Naive thymus-derived CD4-positive, alpha-beta T cell (primary cell): Measurements from ENCODE around the gene ZNF765. TPM values are rescaled to one million over a fixed set of nuclear protein-coding genes. Genes with fewer than 3 reads are reported as not detected.
"Not testable (repeated sequence)": the region's sequence is repeated elsewhere in the genome, so short reads cannot be mapped to it uniquely, and the experiment has no call there.

Experiments used
- ATAC-seq: fragments of 150-1000 bp; cut with Tn5 transposase; 2 replicates; pipeline ENCODE4 v1.10.0; 2021; ENCODE audit warnings: mild to moderate bottlenecking, moderate library complexity
- CTCF ChIA-PET: fragments of 350-600 bp; sonication (Branson Sonifier 250); formaldehyde crosslinking; loops from one replicate; lab custom pipeline; 2021; ENCODE audit warnings: antibody characterized with exemption; lab: Charles Lee
- POLR2A ChIA-PET: fragments of 350-600 bp; sonication (Branson Sonifier 250); formaldehyde crosslinking; loops from one replicate; lab custom pipeline; 2021; ENCODE audit warnings: antibody characterized with exemption, inconsistent platforms; lab: Charles Lee
- DNase-seq, 9 donors: peaks; one replicate each; pipeline versions ENCODE4 v3.0.0 to v3.0.0-alpha.2; 2020 to 2022; ENCODE audit warnings: mixed read lengths in 1 of 9
- H3K27ac ChIP-seq: one replicate; pipeline ENCODE4 v1.7.0; 2013; ENCODE audit warnings: mild to moderate bottlenecking, low read depth, low read length, moderate library complexity
- H3K27me3 ChIP-seq, 2 donors: one replicate each; pipeline ENCODE4 v1.7.0; 2013; ENCODE audit warnings: low read length in 2 of 2, mild to moderate bottlenecking in 2 of 2, moderate library complexity in 2 of 2; ENCODE audit not compliant: control insufficient read depth in 2 of 2, insufficient read depth in 2 of 2
- H3K36me3 ChIP-seq, 3 experiments: 1 replicate in 2 of 3; 2 replicates in 1 of 3; pipeline ENCODE4 v1.7.0; 2013; ENCODE audit warnings: low read length in 3 of 3, mild to moderate bottlenecking in 3 of 3, moderate library complexity in 1 of 3; ENCODE audit not compliant: insufficient read depth in 3 of 3, control insufficient read depth in 2 of 3
- H3K4me1 ChIP-seq, 2 donors: one replicate each; pipeline ENCODE4 v1.7.0; 2013; ENCODE audit warnings: low read length in 2 of 2, mild to moderate bottlenecking in 2 of 2, moderate library complexity in 1 of 2; ENCODE audit not compliant: control insufficient read depth in 2 of 2, insufficient read depth in 2 of 2
- H3K4me3 ChIP-seq: 2 replicates; pipeline ENCODE4 v1.7.0; 2013; ENCODE audit warnings: mild to moderate bottlenecking, low read length
- H3K9me3 ChIP-seq, 3 experiments: 1 replicate in 2 of 3; 2 replicates in 1 of 3; pipeline ENCODE4 v1.7.0; 2013; ENCODE audit warnings: low read length in 3 of 3; ENCODE audit not compliant: control insufficient read depth in 2 of 3
- H3K27ac Mint-ChIP-seq, 9 donors: one replicate each; pipeline ENCODE4 v1.8.0; 2020 to 2022; ENCODE audit warnings: mixed read lengths in 9 of 9, mild to moderate bottlenecking in 8 of 9, moderate library complexity in 5 of 9, inconsistent platforms in 2 of 9
- H3K27me3 Mint-ChIP-seq, 5 donors: one replicate each; pipeline ENCODE4 v1.8.0; 2021 to 2022; ENCODE audit warnings: mixed read lengths in 5 of 5, mild to moderate bottlenecking in 1 of 5
- H3K36me3 Mint-ChIP-seq, 5 donors: one replicate each; pipeline ENCODE4 v1.8.0; 2020 to 2022; ENCODE audit warnings: mixed read lengths in 5 of 5, mild to moderate bottlenecking in 3 of 5, inconsistent platforms in 1 of 5
- H3K4me1 Mint-ChIP-seq, 7 donors: one replicate each; pipeline ENCODE4 v1.8.0; 2020 to 2022; ENCODE audit warnings: mixed read lengths in 7 of 7, mild to moderate bottlenecking in 3 of 7, inconsistent platforms in 1 of 7
- H3K4me3 Mint-ChIP-seq, 10 donors: one replicate each; pipeline ENCODE4 v1.8.0; 2020 to 2022; ENCODE audit warnings: mild to moderate bottlenecking in 10 of 10, mixed read lengths in 10 of 10, moderate library complexity in 6 of 10, inconsistent platforms in 2 of 10
- H3K9me3 Mint-ChIP-seq, 11 donors: one replicate each; pipeline ENCODE4 v1.8.0; 2020 to 2022; ENCODE audit warnings: mixed read lengths in 11 of 11, mild to moderate bottlenecking in 4 of 11, inconsistent platforms in 1 of 11, moderate library complexity in 1 of 11
- intact Hi-C, 2 donors: fragments of 100-400 bp; cut with micrococcal nuclease; formaldehyde crosslinking; loops; one replicate each; pipeline ENCODE4 v1.15.1; 2023
- polyA plus RNA-seq, 2 donors: library from polyadenylated mRNA; unstranded; fragments of 300-500 nt; fragmentation: Illumina TruSeq; gene quantifications; one replicate each; pipeline ENCODE4 v1.2.3, GENCODE V29; 2021
- total RNA-seq, 6 experiments: library from RNA in 5 of 6; stranded (reverse) in 5 of 6; gene quantifications; 1 replicate in 5 of 6; 2 replicates in 1 of 6; pipeline ENCODE4 v1.2.3 and lab custom pipeline; 2021 to 2026

Gene ZNF765
- total and polyA plus RNA-seq, 7 experiments from 2014 or later = 5.1 to 19.5 (median 11.4) TPM

DNA sequence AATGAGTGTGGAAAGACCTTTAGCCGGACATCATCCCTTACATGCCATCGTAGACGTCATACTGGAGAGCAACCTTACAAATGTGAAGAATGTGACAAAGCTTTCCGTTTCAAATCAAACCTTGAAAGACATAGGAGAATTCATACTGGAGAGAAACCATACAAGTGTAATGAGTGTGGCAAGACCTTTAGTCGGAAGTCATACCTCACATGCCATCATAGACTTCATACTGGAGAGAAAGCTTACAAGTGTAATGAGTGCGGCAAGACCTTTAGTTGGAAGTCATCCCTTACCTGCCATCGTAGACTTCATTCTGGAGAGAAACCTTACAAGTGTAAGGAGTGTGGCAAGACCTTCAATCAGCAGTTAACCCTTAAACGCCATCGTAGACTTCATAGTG is 60.9 kb downstream of the ZNF765 start:
- Histone ChIP-seq H3K4me1 (no peaks in the 10 kb centered on the region), H3K9me3 (peaks cover 13 to 88% (median 37%) of the 10 kb centered on the region in 3 experiments), H3K27me3 (no peaks in the 10 kb centered on the region), H3K27ac (no peak overlapping the region), H3K36me3 (peaks cover 16 to 46% (median 22%) of the 10 kb centered on the region in 3 experiments), H3K4me3 (peak overlapping the region; percentile 6)
- DNase-seq = no peak
- ChIA-PET CTCF (no interaction called here), POLR2A (no interaction called here)
- no peak for ATAC-seq
- Mint-ChIP-seq H3K27me3 (no peaks in the 10 kb centered on the region), H3K27ac (no peak overlapping the region), H3K4me1 (no peaks in the 10 kb centered on the region), H3K36me3 (peaks cover 43 to 82% (median 59%) of the 10 kb centered on the region in 5 donors), H3K4me3 (no peak overlapping the region), H3K9me3 (peaks cover 17 to 98% (median 81%) of the 10 kb centered on the region in 11 donors)
- intact Hi-C loops = no loop called here

- peaks cover 22 to 58% (median 47%) of the 10 kb centered on the region in 5 donors for H3K36me3 Mint-ChIP-seq
These were observed 65.3 kb downstream of the ZNF765 start for GRCh38 chr19:53460131-53460721.

GRCh38 chr19:53461866-53462265 is 66.9 kb downstream of the ZNF765 start:
- DNase-seq (no peak), ATAC-seq (no peak)
- peaks cover 0 to 49% (median 11%) of the 10 kb centered on the region in 3 experiments for H3K9me3 ChIP-seq
- Mint-ChIP-seq H3K27ac (no peak overlapping the region), H3K4me3 (no peak overlapping the region), H3K9me3 (peaks cover 5 to 85% (median 55%) of the 10 kb centered on the region in 11 donors), H3K36me3 (peaks cover 9 to 41% (median 30%) of the 10 kb centered on the region in 5 donors), H3K4me1 (peaks cover 0 to 7% (median 4%) of the 10 kb centered on the region in 7 donors), H3K27me3 (peaks cover 0 to 26% (median 14%) of the 10 kb centered on the region in 5 donors)
- CTCF ChIA-PET = no interaction called here
- no peaks in the 10 kb centered on the region for H3K36me3 ChIP-seq
- H3K4me3 ChIP-seq = no peak overlapping the region
- intact Hi-C loops = no loop called here
- POLR2A ChIA-PET = no interaction called here
- no peaks in the 10 kb centered on the region for H3K27me3 ChIP-seq
- H3K4me1 ChIP-seq = no peaks in the 10 kb centered on the region
- no peak overlapping the region for H3K27ac ChIP-seq

More at GRCh38 chr19:53460131-53460721, 65.3 kb downstream of the ZNF765 start:
- H3K4me1 ChIP-seq, ATAC-seq, POLR2A ChIA-PET, H3K4me3 ChIP-seq, CTCF ChIA-PET, H3K27ac Mint-ChIP-seq, H3K4me3 Mint-ChIP-seq, H3K27ac ChIP-seq, DNase-seq, H3K27me3 ChIP-seq, H3K4me1 Mint-ChIP-seq, intact Hi-C loops, H3K36me3 ChIP-seq: not testable (repeated sequence)
- Mint-ChIP-seq H3K27me3 (peaks cover 0 to 24% (median 14%) of the 10 kb centered on the region in 5 donors), H3K9me3 (peaks cover 18 to 95% (median 66%) of the 10 kb centered on the region in 11 donors)
- peaks cover 10 to 66% (median 28%) of the 10 kb centered on the region in 3 experiments for H3K9me3 ChIP-seq

DNA sequence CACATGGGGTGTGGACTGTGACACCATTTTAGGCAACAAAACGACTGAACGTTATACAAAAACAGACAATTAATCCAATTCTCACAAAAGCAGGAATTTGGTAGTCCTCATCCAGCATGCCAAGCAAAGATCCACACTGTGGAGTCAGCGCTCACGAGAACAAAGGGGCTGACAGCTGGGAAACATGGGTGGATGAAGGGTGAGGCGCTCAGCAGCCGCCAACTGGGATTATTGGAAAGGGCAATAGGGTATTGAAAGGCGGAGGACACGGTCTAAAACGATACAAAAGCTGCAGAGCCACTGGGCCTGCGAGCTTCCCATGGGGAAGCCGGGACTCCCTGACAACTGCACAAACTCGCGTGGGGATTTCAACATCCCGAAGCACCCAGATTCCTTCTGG is 67.9 kb downstream of the ZNF765 start:
- ATAC-seq (no peak), DNase-seq (no peak)
- peaks cover 0 to 40% (median 4%) of the 10 kb centered on the region in 3 experiments for H3K9me3 ChIP-seq
- Mint-ChIP-seq H3K4me1 (peaks cover 0 to 13% (median 7%) of the 10 kb centered on the region in 7 donors), H3K36me3 (peaks cover 8 to 35% (median 26%) of the 10 kb centered on the region in 5 donors), H3K9me3 (peaks cover 5 to 75% (median 48%) of the 10 kb centered on the region in 11 donors), H3K27me3 (peaks cover 0 to 26% (median 14%) of the 10 kb centered on the region in 5 donors), H3K27ac (no peak overlapping the region), H3K4me3 (no peak overlapping the region)
- H3K36me3 ChIP-seq = no peaks in the 10 kb centered on the region
- H3K27me3 ChIP-seq = no peaks in the 10 kb centered on the region
- POLR2A ChIA-PET = no interaction called here
- no peak overlapping the region for H3K4me3 ChIP-seq
- no peaks in the 10 kb centered on the region for H3K4me1 ChIP-seq
- CTCF ChIA-PET = interaction anchor here (0.7 kb wide), 1 partner anchor 29 kb away, joined by 3 read pairs; no protein-coding TSS in a partner anchor
- intact Hi-C loops = no loop called here
- no peak overlapping the region for H3K27ac ChIP-seq

GRCh38 chr19:53463263-53463662 is 68.3 kb downstream of the ZNF765 start:
- Mint-ChIP-seq H3K4me3 (no peak overlapping the region), H3K36me3 (peaks cover 8 to 35% (median 25%) of the 10 kb centered on the region in 5 donors), H3K27me3 (peaks cover 0 to 26% (median 14%) of the 10 kb centered on the region in 5 donors), H3K4me1 (peaks cover 3 to 17% (median 9%) of the 10 kb centered on the region in 7 donors), H3K27ac (no peak overlapping the region), H3K9me3 (peaks cover 5 to 71% (median 45%) of the 10 kb centered on the region in 11 donors)
- H3K27ac ChIP-seq = no peak overlapping the region
- intact Hi-C loops = no loop called here
- H3K27me3 ChIP-seq = no peaks in the 10 kb centered on the region
- H3K4me1 ChIP-seq = no peaks in the 10 kb centered on the region
- no peak overlapping the region for H3K4me3 ChIP-seq
- ChIA-PET POLR2A (no interaction called here), CTCF (interaction anchor here (0.7 kb wide), 1 partner anchor 29 kb away, joined by 3 read pairs; no protein-coding TSS in a partner anchor)
- no peak for ATAC-seq
- DNase-seq = no peak
- no peaks in the 10 kb centered on the region for H3K36me3 ChIP-seq
- peaks cover 0 to 36% (median 2%) of the 10 kb centered on the region in 3 experiments for H3K9me3 ChIP-seq

GRCh38 chr19:53466726-53467484 is 72.0 kb downstream of the ZNF765 start:
- Histone ChIP-seq H3K9me3 (peaks cover 0 to 13% (median 0%) of the 10 kb centered on the region in 3 experiments), H3K36me3 (no peaks in the 10 kb centered on the region), H3K4me1 (no peaks in the 10 kb centered on the region), H3K27ac (peak overlapping the region; percentile 73), H3K4me3 (peak overlapping the region; percentile 74), H3K27me3 (no peaks in the 10 kb centered on the region)
- DNase-seq = peak in 1 of 9 donors; percentile 10
- H3K27me3 Mint-ChIP-seq = peaks cover 0 to 26% (median 14%) of the 10 kb centered on the region in 5 donors
- ChIA-PET POLR2A (no interaction called here), CTCF (no interaction called here)
- H3K4me3 Mint-ChIP-seq = peak overlapping the region; percentile 88 to 96 (median 94)
- peaks cover 19 to 34% (median 30%) of the 10 kb centered on the region in 5 donors for H3K36me3 Mint-ChIP-seq
- ATAC-seq = peak; percentile 35
- peak overlapping the region in 8 of 9 donors; percentile 76 to 96 (median 91) for H3K27ac Mint-ChIP-seq
- peaks cover 12 to 60% (median 29%) of the 10 kb centered on the region in 11 donors for H3K9me3 Mint-ChIP-seq
- intact Hi-C loops = loop anchor here (1.0 to 5.0 kb wide), 12 partner anchors 36 to 829 kb away; partner anchors contain the start of genes ZNF525 (in 2 of the 2), ZNF761 (in 2 of the 2), ZNF845 (in 2 of the 2) and LENG1 (in 1 of the 2)
- H3K4me1 Mint-ChIP-seq = peaks cover 20 to 43% (median 28%) of the 10 kb centered on the region in 7 donors
